Midbrain (tissue), 1 donor: ENCODE results near the gene UNC119B.

Experiments
- DNase-seq: peaks from one replicate; lab custom pipeline; 2025; lab: John Stamatoyannopoulos, UW

UNC119B gene

DNA sequence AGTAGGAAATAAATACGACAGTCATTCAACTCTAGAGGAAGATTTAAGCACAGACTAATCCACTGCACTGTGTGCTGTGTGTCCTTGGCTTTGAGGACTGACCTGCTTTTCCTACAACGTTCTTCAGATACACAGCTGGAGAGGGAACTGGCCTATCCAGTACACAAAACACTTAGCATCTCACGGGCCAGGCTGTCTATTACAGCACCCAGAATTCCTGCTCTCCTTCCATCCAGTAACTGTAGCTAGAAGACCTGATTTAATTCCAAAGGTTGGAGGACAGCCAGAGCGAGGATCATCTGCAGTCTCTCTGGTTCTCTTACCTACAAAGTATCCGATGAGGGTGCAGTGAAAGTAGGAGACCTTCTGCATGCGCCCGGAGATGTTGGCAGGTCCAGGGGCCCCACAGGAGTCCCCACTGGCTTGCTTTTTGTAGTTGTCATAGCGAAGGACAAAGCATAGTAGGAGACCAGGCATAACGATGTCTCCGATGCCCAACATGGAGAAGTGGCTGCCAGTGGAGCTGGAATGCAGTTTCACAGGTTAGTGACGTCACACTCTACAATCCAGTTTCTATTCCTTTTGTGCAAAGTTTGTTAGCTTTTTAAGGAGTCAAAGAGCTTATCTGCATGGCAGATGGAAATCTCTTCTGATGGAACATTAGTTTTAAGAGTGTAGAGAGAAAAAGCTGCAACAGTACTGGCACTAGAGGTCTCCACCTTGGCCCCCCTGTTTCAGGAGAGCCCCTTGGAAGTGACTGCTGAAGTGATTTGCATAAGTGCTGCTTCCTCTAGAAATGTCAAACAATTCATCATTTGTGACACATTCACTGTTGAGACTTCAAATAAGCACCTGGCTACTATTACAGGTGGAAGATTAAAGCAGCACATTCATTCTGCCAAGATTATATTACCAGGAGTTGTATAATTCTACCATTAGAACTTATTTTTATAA lies 57.1 kb downstream of the UNC119B start:
- no peak for DNase-seq

DNA sequence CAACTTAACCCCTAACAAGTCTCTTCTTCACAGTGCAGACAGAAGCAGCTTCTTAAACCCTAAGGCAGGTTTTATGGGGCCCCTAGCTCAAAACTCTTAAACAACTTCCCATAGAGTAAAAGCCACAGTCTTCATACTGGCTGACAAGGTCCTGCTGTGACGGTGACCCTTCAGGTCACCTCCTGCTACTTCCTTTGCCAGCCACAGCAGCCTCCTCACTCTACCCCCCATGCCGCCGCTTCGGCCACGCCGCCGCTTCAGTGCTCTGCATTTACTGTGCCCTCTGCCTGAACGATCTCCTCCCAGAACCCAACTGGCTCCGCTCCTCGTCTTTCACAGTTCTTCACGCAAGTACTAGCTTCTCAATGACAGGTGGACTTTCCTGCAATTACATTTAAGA lies 60.8 kb downstream of the UNC119B start:
- DNase-seq = no peak
